Cardiac fibroblast (primary cell): ENCODE data around the gene FIG4.

Experiments used
- DNase-seq, 2 donors: peaks; one replicate each; pipeline versions ENCODE4 v3.0.0 to v3.0.0-alpha.2; 2010; ENCODE audit warnings: low read depth in 2 of 2
- H3K4me3 ChIP-seq, 2 donors: replicated peaks in 1 of 2; 1 replicate in 1 of 2; 2 replicates in 1 of 2; pipeline ENCODE4 v1.5.1; 2011; ENCODE audit warnings: low read depth in 2 of 2, low read length in 2 of 2, mild to moderate bottlenecking in 2 of 2, moderate library complexity in 1 of 2
- TF ChIP-seq, protein P1 (sequence below): IDR thresholded peaks from one replicate; pipeline ENCODE4 v1.5.1; 2011; ENCODE audit warnings: low read depth, mild to moderate bottlenecking, low read length, inconsistent platforms

FIG4 gene

DNA sequence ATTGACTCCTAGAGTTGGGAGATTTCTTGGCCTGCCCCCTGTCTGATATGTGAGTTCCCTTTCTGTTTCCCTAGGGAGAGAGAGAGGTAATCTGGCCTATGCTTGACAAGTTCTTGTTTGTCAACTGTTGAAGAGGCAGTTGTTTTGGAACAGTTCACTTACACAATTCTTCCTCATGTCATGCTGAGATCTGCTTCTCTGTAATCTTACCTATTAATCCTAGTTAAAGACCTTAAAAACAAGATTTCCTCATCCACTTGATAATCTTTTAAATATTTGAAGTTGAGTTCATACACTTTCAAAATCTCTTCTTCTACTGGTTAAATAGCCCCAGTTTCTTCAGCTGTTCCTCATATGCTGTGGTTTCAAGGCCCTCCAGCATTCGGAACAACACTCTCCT lies 89.9 kb downstream of the FIG4 start:
- H3K4me3 ChIP-seq, result no peak overlapping the region
- TF ChIP-seq, protein P1, sequence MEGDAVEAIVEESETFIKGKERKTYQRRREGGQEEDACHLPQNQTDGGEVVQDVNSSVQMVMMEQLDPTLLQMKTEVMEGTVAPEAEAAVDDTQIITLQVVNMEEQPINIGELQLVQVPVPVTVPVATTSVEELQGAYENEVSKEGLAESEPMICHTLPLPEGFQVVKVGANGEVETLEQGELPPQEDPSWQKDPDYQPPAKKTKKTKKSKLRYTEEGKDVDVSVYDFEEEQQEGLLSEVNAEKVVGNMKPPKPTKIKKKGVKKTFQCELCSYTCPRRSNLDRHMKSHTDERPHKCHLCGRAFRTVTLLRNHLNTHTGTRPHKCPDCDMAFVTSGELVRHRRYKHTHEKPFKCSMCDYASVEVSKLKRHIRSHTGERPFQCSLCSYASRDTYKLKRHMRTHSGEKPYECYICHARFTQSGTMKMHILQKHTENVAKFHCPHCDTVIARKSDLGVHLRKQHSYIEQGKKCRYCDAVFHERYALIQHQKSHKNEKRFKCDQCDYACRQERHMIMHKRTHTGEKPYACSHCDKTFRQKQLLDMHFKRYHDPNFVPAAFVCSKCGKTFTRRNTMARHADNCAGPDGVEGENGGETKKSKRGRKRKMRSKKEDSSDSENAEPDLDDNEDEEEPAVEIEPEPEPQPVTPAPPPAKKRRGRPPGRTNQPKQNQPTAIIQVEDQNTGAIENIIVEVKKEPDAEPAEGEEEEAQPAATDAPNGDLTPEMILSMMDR, result no peak
- DNase-seq, result no peak

DNA sequence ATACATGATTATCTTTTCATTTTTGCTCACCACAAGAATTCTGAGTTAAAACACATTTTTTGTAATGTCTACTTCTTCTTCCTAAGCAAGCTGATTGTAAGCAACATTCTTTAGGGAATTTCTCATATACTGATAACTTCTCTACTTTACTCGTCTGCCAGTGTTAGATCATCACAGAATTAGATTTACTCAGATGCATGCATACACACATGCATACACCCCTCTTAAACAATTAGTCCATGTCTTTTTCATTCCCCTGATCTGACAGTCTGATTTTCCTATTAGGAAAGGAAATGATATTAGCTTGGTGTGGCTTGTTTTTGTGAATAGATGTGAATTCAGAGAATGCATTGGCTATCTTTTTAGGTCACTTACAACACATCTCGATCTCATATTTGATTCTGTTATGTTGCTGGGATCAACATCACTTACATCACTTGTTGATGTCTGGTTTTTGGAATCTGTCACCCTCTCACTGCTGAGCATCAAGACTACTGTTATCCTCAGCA lies 91.4 kb downstream of the FIG4 start:
- TF ChIP-seq, protein P1, result no peak
- DNase-seq, result no peak
- no peak overlapping the region for H3K4me3 ChIP-seq

DNA sequence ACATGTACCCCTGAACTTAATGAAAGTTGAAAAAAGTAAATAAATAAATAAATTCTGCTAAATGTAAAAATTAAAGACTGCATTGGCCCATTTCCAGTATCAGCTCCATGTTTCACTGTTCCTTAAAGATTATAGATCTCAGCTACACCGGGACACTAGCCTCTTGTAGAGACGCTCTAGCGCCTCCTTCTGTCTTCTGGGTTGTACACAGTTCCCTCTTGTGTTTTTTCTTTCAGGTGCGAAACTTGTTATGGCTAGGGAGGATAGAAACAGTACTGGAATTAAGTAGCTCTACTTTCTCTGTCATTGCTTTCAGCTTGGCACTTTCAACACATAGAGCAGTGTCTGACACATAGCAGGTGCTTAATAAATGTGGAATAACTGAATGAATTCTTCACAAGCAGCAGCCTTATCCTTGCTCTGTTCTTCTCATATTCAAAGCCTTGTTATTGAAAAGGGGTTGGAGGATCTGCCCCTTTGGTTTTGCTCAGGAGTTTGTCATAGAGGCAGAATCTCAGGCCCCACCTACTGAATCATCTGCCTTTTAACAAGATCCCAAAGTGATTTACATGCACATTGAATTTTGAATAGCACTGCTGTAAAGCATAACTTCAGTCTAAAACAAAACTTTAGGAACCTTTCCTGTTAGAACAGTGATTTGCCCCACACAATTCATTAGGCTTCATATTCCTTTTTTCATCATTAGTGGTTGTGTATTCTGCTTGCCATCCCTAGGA lies 92.3 kb downstream of the FIG4 start:
- TF ChIP-seq, protein P1, result peak; percentile 55
- peak in 1 of 2 donors; percentile 62 for DNase-seq
- H3K4me3 ChIP-seq, result no peak overlapping the region

DNA sequence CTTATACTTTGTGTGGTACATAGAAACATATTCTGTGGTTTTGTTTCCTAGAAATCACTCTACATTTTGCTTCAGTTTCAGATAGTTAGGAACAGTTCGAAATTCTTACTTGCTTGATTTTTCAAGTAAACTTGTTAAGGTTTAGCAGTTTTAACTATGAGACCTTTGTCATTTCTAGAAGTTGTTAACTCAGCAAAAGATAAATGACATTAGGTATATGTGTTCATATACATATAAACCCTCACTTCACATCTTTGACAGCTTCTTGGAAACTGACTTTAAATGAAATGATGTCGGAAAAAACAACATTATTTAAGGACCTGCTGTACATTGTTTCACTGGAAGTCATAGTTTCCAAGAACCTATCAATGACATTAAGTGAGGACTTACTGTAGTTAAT lies 96.2 kb downstream of the FIG4 start:
- TF ChIP-seq, protein P1, result no peak
- no peak for DNase-seq
- H3K4me3 ChIP-seq, result no peak overlapping the region

DNA sequence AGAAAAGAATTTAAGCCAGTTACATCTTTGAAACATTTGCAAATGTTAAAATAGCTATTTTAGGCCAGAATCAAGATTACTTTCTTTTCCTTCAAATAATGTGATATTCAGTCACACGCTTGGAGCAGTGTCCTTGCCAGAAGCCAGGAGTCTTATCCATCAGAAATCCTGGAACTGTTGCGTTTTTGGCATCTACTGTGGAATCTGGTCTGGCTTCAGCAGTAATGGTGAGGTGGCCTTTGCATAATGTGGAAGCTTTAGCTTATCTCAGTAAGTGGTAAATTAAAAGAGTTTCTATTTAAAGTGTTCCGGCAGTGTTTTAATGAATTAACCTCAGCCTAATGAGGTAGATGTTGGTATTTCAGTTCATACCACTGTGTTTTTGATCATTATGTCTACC lies 97.6 kb downstream of the FIG4 start:
- peak in 1 of 2 donors; percentile 62 for DNase-seq
- TF ChIP-seq, protein P1, result no peak
- H3K4me3 ChIP-seq, result no peak overlapping the region

DNA sequence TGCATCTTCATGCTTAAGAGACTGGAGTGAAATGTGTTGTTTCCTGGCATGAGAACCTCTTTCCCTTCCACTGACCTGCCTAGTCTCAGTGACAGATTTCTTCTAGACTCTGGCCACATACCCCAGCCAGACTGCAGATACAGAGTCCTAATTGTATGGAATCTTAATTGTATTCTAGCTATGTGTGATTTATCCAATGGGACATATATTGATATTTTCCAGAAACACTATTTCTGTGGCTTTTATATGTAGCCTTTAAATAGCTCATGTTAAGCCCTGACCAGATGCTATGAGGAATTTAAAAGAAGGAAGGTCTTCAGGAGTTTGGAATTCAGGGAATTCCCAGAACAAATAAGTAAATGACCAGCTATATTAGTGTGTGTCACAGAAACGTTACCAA lies 99.0 kb downstream of the FIG4 start:
- peak; percentile 45 to 71 for DNase-seq
- H3K4me3 ChIP-seq, result no peak overlapping the region
- TF ChIP-seq, protein P1, result no peak

DNA sequence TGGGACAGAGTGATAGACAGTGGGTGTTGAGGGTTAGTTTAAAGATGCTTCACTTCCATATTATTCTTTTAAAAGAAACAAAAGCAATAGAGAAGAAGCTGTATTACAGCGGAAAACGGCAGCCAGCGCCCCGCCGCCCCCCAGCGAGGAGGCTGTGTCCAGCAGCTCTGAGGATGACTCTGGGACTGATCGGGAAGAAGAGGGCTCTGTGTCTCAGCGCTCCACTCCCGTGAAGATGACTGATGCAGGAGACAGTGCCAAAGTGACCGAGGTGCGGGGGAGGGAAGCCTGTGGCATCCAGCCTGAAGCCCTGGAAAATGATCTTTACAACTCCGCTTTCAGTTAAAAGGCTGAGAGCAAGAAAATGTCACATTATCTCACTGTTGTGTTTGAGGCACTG lies 100.2 kb downstream of the FIG4 start:
- H3K4me3 ChIP-seq, result no peak overlapping the region
- TF ChIP-seq, protein P1, result no peak
- DNase-seq, result peak in 1 of 2 donors; percentile 34
